ENCODE measurements around the gene RAB20.

DNA sequence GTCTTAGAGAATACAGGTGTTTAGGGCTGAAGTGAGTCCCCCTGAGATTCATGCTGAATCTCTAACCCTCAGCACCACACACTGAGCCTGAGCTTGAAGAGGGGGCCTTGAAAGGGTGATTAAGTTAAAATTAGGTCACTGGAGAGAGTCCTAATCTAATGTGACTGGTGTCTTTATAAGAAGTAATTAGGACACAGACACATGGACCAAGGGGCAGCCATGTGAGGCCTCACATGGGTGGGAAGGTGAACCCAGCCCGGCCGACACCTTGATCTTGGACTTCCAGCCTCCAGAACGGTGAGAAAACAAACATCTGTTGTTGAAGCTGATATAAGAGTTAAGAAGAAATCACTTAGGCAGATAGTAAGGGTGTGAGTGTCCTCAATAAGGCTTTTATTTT is 7.1 kb upstream of the RAB20 start:
- no peak for TF ChIP-seq CTCF (IDR thresholded peaks at IDR 0.05; ENCODE audit: poor library complexity)
- TF ChIP-seq EZH2phosphoT487 (IDR thresholded peaks at IDR 0.05; ENCODE audit: low read depth, severe bottlenecking, unreplicated experiment) = no peak
- TF ChIP-seq EZH2 (IDR thresholded peaks at IDR 0.05; ENCODE audit: borderline replicate concordance) = no peak

Measured in hepatocyte (in vitro differentiated cells).